NCI-H1930 (cell line): ENCODE measurements around the gene EEF2.
"Not testable (repeated sequence)": the region's sequence is repeated elsewhere in the genome, so short reads cannot be mapped to it uniquely, and the experiment has no call there.

Experiments used
- DNase-seq, 2 experiments: peaks; one replicate each; lab custom pipeline; 2025; lab: John Stamatoyannopoulos, UW

Gene EEF2

DNA sequence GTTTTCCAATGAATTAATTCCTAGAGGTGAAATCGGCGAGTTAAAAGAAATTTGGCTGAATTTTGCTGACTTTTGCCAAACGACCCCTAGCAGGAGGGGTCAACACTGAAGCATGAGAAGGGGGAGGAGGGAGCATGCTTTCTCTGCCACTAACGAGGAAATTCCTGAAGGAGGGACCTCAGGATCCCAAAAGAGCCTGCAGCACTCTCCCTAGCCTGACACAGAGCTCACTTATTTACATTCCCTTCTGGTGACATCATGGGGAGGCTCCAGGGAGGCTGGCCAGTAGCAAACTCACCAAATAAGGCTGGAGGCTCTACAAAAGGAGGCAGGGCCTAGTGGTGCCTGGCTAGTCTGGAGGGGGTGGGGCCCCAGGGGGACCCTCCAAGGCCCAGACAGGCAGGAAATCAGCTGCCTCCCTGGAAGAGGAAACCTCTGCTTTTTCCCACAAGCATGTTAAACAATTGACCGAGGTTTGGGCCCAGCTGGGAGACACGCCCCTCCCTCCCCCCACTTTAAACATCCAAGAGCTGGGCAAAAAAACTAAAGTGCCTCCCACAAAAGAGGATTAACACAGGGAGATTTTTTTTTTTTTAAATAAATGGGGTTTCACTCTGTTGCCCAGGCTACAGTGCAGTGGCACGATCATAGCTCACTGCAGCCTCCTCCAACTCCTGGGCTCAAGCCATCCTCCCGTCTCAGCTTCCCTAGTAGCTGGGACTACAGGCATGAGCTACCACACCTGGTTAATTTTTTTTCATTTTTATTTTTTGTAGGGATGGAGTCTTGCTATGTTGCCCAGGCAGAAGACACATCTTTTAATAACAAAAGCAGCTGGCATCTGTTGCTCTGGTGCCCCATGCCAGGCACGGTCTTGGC lies 16.5 kb downstream of the EEF2 start:
- DNase-seq: no peak

DNA sequence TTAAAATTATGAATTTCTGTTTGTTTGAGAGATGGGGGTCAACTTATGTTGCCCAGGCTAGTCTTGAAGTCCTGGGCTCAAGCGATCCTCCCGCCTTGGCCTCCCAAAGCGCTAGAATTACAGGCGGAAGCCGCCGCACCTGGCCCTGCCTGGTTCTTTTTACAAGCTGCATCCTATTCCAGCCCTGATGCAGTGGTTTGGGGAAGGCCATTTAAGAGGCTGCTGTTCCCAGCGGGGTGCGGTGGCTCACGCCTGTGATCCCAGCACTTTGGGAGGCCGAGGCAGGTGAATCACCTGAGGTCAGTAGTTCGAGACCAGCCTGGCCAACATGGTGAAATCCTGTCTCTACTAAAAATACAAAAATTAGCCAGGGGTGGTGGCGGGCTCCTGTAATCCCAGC lies 17.3 kb downstream of the EEF2 start:
- DNase-seq: not testable (repeated sequence)

DNA sequence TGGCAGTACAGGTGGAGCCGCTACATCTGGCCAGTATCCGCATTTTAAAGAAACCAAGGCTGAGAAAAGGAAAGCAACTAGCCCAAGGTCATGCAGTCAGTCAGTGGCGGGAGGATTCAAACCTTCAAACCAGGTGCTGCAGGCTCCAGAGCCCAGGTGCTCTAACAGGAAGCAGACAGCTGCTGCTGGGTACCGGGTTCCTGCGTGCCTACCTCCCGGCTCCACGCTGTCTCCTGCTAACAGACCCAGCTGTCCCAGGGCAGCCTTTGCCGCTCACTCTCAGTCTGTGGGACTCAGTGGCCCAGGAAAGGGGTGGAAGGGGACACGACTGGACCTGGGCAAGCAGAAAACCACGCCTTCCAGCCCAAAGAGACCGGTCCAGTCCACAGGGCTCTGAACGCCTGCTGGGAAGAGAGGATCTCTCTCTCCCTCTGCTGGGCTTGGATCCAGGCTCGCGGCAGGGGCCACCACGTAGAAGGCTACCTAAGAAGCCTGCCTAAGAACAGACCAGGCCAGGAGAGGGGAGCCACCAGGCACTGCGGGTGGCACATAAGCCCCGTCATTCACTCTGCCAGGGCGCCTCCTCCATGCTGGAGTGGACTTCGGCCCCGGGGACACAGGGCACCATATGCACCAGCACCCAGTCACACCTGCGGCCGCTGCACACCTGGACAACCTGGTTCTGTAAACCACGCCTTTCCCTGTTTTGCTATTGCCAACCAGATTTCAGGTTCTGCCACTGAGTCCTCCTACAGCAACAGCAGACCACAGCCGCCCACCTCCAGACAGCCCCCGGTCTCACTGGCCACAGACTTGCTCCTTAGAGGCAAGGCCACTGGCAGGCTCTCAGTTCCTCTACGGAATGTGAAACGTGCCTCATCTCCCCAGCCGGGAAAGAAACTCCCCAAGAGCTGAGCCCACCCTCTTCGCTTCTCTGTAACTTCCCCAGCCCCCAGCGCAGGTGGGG lies 18.9 kb downstream of the EEF2 start:
- no peak for DNase-seq

DNA sequence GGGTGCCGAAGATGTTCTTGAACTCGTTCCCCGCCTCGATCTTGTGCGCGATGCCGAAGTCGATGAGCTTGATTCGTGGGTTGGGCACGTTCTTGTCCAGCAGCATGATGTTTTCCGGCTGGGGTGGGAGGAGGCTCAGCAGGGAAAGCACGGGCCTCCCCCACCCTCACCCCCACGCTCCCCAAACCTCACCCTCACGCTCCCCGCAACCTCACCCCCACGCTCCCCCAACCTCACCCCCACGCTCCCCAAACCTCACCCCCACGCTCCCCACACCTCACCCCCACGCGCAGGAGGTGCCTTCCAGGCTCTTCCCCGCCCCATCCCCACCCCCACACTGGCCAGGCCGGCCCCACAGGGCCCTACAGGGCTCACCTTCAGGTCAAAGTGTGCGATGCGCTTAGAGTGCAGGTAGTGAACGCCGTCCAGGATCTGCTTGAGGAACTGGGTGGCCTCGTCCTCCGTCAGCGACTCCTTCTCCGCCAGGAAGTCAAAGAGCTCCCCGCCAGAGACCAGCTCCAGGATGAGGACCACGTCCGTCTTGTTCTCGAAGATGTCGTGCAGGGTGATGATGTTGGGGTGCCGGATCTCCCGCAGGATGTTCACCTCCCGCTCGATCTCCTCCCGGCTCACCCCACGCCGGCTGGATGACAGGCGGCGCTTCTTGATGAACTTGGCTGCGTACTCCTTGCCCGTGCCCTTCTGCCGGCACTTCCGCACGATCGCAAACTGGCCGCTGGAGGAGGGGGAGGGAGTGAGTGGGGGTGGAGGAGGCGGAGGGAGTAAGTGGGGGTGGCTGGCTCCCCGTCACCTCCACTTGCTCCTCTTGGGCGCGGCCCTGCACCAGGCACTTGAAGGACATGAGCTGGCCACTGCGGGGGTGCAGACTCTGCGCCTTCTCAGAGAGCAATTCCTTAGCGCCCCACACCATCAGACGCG lies 20.7 kb downstream of the EEF2 start:
- no peak for DNase-seq

DNA sequence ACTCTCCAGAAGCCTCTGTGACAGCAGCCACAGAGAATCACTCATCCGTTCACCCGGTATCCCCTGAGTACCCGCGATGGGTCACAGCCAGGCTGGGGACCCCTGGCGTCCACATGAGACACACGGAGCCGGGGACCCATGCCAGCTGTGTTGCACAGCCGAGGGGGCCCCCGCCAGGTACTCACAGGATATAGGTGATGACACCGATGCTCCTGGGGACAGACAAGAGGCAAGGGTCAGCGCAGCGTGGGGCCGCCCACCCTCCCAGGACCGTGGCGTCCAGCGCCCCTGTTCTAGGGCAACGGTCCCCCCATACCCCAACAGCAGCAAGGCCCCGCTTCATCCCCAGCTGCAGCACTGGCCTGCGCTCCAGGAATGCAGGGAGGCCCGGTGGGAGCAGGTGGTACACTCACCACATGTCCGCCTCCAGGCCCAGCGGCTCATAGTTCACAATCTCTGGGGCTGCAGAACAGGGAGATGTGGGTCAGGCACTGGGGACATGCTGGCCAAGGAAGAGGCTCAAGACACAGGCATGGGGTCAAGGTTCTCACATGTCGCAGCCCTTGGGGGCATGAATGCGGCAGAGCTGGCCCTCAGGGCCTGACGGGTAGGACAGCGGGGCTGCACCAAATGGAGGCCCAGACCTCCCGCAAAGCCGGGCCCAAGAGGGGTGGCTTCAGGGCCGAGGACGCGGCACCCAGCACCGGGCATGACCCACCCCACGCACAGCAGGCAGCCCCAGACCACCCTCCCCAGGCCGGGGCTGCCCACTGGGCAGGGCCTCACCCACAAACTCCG lies 21.6 kb downstream of the EEF2 start:
- no peak for DNase-seq

DNA sequence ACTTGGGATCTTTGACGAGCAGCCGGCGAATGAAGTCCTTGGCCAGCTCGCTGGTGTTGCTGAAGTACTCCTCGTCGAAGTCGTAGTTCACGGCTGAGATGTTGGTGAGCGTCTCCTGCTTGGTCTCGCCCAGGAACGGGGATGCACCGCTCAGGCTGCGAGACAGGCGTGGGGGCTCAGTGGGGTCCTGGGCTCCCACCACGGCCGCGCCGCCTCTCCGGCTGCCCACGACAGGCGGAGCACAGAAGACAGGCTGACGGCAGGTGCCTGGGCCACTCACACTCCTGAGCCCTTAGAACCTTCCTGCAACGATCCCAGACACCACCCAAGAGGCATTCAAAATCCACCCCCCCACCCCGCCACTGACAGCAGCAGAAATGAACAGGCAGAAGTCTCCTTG lies 24.3 kb downstream of the EEF2 start:
- no peak for DNase-seq

DNA sequence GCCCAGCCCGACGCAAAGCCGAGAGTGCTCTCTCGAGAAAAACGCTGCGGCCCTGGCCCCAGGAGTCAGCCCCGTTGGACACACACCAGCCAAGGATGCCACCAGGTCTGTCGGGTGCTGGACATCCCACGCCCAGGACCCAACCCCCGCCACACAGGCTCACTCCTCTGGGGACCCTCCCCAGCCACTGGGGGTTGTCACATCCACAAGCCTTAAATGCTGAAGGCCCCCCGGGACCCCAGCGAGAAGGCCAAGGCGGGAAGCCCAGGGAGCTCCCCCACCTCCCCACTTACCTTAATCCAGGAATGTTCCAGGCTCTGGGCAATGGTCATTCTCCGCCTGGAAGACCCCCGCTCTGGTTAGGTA lies 25.5 kb downstream of the EEF2 start:
- DNase-seq: no peak

DNA sequence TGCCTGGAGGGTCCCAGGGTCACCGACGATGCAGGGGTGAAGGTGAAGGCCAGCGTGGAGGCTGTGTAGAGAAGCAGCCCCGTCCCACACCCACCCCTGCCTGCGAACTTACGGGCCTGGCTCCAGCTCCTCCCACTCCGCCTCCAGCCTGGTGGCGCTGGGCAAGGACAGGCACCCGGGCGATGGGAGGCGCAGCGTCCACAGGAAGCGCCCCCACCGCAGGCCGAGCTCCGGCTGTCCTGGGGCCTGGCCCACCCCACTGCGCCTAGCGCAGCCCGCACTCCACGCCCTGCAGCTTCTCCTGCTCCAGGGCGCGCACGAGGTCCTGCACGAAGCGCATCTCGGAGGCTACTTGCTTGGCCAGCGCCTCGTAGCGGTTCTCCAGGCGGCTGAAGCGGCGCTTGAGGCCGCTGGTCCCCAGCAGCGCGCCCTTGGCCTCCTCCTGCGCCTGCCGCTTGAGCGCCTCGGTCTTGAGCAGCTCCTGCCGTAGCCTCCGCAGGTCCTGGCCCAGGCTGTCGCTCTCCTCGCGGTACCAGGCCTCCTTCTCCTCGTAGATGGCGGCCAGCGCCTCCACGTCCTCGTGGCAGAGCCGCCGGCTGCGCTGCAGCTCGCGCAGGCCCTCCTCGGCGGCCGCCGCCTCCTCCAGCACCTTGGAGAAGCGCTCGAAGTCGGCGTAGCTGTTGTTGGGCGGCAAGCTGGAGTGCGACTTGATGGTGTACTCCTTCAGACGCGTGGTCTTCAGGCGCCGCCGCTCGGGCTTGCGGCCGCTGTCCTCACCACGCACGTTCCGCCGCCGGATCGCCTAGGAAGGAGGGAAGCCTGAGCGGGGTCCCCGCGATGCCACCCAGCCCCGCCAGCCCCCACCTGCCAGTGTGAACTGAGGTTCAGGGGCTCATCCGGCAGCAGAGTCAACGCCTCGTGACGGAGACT lies 26.2 kb downstream of the EEF2 start:
- DNase-seq: no peak

DNA sequence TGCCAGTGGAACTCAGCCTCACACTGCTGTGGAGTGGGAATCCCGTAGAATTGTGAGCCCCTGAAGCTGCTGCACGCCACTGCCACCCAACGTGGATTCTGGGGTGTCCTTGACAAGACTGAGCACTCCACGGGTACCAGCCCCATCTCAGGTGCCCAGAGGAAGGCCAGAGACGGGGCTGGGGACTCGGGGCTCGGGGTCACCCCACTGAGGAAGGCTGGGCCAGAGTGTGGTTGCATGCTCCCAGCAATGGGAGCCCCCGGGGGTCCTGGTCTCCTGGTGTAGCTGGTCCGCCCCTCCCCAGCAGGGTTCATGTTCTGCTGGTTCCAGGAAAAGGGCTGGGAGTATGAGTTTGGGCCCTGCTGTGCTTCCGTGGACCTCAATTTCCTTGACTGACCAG lies 29.6 kb downstream of the EEF2 start:
- DNase-seq: no peak

DNA sequence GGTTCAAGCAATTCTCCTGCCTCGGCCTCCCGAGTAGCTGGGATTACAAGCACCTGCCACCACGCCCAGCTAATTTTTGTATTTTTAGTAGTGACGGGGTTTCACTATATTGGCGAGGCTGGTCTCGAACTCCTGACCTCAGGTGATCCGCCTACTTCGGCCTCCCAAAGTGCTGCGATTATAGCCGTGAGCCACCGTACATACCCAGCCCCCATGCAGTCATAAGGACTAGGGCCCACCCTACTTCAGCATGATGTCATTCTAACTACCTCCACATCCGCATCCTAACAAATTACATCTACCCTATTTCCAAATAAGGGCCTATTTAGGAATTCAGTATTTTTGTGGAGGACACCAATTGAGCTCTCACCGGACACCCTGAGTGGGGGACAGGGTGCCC lies 30.0 kb downstream of the EEF2 start:
- not testable (repeated sequence) for DNase-seq

DNA sequence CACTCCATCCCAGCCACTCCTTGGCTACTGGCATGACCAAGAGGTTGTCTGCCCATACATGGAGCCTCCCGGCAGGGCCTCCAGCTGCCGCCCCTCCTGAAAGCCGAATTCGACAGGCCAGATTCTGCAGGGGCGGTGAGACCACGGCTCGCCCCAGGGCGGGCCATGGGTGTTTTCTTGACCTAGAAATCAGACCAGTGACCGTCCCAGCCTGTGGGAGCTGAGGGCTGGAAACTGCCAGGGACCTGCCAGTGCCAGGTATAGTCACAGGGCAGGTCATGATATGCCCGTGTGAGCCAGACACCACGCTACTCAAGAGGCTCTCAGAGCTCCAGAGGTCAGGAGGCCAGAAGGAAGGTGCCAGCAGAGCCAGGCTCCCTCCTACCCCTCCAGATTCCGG lies 31.2 kb downstream of the EEF2 start:
- DNase-seq: no peak

DNA sequence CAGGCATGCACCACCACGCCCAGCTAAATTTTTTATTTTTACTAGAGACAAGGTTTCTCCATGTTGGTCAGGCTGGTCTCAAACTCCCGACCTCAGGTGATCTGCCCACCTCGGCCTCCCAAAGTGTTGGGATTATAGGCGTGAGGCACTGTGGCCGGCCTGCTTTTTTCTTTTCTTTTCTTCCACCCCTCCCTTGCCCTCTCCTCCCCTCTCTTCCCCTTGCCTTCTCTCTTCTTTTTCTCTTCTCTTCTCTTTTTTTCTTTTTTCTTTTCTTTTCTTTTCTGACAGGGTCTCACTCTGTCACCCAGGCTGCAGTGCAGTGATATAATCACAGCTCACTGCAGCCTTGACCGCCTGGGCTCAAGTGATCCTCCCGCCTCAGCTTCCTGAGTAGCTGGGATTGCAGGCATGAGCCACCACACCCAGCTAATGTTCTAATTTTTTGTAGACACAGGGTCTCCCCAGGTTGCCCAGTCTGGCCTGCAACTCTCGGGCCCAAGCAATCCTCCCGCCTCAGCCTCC lies 32.4 kb downstream of the EEF2 start:
- not testable (repeated sequence) for DNase-seq

DNA sequence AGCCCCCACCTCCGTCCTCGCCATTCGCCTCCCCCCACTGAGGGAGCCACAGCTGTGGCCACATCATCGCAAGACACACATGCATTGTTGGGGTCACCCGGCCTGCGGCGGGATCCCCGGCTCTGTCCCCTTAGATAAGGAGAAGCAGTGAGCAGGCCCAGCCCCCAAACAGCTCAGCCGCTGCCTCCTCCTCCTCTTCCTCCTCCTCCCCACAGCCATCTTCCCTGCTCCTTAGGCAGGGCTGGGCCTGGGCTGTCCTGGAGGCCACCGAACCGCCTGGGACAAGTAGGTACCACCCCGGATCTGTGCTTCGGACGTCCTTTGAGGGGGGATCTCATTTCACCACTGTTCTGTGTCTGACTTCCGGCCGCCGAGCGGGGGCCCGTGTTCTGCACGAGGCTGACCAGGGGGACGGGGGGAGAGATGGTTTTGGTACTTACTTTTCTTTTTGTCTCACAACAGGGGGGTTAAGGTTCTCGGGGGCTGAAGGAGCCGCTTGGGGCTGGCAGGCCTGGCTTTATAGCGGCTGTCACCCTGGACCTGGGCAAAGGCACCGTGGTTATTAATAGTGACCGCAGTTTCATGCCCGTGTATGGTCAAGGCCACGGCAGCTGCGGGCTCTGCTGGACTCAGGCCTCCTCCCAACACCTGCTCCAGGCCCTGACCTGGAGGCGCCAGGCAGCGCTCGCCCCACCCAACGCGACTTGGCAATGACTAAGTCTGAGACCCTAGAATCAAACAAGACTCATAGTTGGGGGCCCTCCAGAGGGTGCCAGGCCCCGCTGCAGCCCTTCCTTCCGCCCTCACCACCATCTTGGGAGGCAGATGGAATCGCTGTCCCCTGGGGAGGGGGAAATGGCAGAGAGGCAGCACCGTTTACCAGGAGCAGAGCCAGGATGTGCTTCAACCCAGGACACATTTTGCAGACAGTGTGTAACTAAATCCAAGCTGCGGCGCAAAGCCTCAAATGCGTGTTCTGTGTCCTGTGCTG lies 34.1 kb downstream of the EEF2 start:
- DNase-seq: no peak

DNA sequence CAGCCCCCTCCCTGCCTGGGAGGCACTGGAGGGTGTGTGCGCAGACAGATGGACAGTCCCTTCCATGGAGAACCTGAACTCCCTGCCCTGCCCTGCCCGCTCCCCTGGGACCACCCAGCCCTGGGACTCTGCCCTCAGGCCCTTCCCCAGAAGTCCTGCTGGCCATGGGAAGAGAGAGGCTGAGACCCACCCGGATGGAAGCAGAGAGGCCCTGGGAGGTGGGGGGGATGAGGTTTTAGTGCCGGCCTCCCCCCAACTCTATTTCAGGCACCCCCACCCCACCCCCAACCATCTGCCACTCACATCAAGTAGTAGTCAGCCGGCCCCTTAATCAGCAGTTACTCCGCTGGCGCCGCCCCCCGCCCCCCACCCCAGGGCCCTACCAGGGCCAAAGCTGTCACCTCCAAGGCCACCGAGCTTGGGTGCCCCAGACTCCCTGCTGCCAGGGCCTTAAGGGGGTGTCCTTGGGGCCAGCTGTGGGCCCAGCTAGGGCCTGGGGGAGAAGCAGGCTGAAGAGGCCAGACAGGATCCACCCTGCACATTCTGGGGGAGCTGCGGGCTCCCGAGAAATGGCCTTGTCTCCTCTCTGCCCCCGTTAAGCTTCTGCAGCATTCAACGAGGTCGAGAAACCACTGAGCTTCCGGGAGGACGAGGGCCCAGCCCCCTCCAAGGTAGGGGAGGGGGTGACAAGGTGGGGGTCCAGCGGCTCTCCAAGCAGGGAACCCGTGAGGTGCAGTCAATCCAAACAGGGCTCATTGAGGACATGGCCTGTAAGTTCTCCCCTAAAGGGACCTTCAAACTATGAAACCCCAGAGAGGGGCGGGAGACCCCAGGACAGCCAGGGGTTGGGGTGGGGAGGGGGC lies 35.0 kb downstream of the EEF2 start:
- no peak for DNase-seq

DNA sequence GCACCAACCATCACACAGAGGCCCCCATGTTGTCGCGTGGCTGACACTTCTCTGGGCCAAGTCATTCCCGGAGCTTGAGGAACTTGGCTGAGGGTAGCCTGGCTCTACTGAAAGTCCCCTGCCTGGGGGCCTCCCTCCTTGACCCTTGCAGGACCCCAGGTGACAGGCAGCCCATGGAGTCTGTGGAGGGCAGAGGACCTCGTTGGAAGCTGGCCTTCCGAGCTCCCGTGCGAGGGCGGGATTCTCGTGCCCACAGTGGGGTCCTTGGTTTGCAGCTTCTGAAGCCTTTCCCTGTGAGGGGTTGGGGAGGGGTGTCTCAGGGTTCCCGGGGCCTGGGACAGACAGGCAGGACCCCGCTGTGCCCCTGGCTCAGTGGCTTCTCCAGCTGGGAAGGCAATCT lies 36.0 kb downstream of the EEF2 start:
- no peak for DNase-seq

DNA sequence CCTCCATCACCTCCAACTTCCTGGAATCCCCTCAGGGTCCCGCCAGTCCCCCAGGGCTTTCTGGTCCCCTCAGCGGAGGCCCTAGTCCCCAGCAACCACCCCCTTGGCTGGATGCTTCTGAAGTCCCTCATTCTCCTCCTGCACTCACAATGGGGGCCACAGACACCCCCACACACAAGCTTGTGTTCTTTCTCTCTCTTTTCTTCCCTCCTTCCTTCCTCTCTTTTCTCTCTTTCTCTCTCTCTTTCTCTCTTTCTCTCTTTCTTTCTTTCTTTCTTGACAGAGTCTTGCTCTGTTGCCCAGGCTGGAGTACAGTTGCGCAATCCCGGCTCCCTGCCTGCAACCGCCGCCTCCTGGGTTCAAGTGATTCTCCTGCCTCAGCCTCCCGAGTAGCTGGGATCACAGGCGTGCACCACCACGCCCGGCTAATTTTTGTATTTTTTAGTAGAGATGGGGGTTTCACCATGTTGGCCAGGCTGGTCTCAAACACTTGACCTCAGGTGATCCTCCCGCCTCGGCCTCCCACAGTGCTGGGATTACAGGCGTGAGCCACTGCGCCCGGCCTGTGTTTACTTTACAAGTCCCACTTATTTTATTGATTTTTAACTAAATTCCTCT lies 37.8 kb downstream of the EEF2 start:
- not testable (repeated sequence) for DNase-seq

DNA sequence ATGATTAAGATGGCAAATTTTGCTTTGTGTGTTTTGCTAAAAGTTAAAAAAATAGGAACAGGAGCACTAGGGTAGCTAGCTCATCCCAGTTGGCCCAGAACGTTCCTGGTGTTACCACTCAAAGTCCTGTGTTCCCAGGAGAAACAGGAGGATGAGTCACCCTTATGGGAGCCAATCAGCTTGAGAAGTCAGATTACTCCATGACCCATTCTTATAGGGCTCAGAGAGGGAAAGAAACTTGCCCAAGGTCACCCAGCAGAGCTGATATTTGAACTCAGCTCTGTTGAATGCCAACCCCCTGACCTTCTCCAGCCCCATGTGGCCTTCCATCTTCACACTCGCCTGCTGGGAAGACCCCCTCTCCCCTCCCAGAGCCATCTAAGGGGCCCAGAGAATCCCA lies 39.4 kb downstream of the EEF2 start:
- no peak for DNase-seq
